HG02884 (cell line): ENCODE results near the gene CRIM1.
"Not testable (repeated sequence)": the region's sequence is repeated elsewhere in the genome, so short reads cannot be mapped to it uniquely, and the experiment has no call there.

ENCODE experiments used
- ATAC-seq: cut with Tn5 transposase; IDR thresholded peaks from one replicate; pipeline ENCODE4 v1.9.1; 2021; ENCODE audit warnings: mild to moderate bottlenecking, moderate library complexity; ENCODE audit not compliant: unreplicated experiment

The CRIM1 gene, protein sequence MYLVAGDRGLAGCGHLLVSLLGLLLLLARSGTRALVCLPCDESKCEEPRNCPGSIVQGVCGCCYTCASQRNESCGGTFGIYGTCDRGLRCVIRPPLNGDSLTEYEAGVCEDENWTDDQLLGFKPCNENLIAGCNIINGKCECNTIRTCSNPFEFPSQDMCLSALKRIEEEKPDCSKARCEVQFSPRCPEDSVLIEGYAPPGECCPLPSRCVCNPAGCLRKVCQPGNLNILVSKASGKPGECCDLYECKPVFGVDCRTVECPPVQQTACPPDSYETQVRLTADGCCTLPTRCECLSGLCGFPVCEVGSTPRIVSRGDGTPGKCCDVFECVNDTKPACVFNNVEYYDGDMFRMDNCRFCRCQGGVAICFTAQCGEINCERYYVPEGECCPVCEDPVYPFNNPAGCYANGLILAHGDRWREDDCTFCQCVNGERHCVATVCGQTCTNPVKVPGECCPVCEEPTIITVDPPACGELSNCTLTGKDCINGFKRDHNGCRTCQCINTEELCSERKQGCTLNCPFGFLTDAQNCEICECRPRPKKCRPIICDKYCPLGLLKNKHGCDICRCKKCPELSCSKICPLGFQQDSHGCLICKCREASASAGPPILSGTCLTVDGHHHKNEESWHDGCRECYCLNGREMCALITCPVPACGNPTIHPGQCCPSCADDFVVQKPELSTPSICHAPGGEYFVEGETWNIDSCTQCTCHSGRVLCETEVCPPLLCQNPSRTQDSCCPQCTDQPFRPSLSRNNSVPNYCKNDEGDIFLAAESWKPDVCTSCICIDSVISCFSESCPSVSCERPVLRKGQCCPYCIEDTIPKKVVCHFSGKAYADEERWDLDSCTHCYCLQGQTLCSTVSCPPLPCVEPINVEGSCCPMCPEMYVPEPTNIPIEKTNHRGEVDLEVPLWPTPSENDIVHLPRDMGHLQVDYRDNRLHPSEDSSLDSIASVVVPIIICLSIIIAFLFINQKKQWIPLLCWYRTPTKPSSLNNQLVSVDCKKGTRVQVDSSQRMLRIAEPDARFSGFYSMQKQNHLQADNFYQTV

DNA sequence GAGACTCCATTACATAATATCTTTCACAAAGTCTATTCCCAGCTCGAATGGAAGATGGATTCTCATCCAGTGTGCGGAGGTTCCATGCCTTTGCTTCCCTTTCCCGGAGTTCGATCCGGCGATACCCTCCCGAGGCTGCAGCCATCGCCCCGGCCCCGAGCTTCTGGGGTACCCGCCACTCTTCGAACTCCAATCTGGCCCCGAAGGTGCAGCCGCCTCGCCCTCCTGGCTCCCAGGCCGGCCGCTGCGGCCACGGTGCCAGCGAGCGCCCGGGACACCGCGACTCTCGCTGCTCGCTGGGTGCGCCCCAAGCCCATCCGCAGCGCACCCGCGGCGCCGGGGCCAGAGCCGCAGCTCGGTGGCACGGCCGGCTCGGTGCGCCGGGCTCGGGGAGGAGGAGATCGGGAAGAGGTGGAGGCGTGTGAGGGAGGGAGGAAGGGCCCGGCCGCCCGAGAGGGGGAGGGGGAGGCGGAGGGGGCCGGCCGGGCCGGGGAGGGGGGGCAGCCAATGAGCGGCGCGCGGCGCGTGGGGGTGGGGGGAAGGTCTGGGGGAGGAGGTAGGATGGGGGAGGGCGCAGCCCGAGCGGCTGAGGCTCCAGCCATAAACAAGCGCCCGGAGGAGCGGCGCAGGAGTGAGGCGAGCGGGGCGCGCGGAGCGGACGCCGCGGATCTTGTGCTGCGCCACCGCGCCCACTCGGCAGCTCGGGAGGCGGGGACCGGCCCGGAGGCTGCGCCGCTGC, at the start of gene CRIM1:
TSS of gene CRIM1 (plus strand) at position 628 of the 739 bp plus-strand sequence. CDS start 515 bp downstream, outside the sequence.
- peak; percentile 32 for ATAC-seq

DNA sequence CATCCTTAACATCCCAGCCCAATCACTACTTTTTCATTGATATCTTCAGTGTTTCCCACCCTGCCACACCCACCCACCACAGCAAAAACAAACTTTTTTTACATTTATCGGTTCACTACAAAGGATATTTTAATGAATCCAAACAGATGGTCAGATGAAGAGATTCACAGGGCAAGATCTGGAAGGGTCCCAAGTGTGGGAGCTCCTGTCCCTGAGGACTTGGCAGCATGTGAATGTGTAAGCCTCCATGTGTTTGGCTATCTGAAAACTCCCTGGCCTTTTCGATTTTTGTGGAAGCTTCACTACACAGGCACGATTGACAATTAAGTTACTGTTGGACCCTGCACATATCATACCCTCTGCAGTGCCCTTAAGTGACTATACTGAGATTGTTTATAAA, 48.1 kb upstream of the CRIM1 start:
- ATAC-seq, result no peak

DNA sequence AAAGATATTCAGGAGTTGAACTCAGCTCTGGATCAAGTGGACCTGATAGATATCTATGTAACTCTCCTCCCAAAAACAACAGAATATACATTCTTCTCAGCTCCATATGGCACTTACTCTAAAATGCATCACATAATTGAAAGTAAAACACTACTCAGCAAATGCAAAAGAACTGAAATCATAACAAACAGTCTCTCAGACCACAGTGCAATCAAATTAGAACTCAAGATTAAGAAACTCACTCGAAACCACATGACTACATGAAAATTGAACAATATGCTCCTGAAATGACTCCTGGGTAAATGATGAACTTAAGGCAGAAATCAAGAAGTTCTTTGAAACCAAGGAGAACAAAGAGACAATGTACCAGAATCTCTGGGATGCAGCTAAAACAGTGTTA, 45.1 kb upstream of the CRIM1 start:
- ATAC-seq, result not testable (repeated sequence)

DNA sequence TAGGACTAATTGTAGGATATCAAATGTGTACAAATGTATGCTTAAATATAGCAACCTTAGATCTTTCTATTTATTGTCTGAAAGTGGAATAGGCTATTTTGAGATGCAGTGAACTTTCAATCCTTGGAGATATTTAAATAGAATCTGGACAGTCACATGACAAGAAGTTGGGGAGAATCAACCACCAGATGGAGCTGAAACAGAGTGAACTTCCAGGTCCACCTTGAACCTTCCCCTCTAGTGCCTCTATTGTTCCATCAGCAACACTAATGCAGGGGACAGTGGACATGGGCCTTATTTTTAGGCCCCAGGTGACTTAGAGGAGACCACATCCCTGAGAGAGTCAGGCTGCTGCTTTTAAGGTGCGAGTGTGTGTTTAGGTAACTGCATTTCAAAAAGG, 37.0 kb upstream of the CRIM1 start:
- ATAC-seq, result no peak

DNA sequence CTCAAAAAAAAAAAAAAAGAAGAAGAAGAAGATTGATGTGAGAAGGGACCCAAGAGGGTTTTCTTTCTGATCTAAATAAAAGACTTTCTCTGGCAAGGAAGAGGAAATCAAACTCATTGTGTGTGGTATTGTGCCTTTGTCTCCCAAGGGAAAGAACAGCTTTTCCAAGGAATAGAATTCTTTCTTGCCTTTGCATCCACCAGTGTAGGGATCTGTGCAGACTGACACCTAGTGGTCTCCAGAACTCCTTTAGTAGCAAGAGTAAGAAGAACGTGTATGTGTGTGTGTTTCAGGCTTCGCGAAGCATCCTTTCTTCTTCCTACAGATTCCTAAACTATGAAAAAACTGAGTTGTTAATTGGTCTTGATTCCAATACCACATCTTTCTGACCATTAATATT, 33.5 kb upstream of the CRIM1 start:
- no peak for ATAC-seq

DNA sequence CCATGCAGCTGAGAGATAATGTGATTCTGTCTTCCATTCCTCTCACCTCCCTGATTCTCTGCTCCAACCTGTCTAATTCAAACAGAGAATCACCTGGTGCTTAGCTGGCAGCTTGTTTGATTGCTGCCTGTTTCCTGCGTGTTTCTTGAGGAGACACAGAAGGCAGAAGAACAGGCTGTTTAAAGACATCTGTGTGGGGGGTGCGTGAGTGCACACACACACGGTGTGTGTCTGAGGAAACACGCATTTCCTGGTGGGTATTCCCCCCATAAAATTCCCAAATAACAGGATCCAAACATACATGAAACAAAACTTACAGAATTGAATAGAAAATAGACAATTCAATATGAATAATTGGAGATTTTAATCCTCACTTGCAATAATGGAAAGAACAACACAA, 29.3 kb upstream of the CRIM1 start:
- no peak for ATAC-seq

DNA sequence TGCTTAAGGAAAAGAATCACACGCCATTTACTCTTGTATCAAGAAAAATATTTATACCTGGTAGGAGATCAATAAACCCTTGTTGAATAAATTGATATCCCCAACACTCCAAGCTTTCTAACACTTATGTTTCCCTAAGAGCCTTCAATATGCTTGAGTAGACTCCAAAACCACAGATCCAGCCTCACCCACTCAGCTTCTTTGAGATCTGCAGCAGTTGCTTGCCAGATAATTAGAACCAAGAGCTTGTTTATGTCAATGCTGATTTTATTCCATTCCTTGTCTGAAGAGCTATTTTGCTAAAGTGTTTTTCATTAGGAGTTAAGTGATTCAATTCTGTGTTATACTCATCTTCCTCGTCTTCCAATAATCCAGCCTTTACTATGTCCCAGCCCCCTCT, 26.3 kb upstream of the CRIM1 start:
- no peak for ATAC-seq

DNA sequence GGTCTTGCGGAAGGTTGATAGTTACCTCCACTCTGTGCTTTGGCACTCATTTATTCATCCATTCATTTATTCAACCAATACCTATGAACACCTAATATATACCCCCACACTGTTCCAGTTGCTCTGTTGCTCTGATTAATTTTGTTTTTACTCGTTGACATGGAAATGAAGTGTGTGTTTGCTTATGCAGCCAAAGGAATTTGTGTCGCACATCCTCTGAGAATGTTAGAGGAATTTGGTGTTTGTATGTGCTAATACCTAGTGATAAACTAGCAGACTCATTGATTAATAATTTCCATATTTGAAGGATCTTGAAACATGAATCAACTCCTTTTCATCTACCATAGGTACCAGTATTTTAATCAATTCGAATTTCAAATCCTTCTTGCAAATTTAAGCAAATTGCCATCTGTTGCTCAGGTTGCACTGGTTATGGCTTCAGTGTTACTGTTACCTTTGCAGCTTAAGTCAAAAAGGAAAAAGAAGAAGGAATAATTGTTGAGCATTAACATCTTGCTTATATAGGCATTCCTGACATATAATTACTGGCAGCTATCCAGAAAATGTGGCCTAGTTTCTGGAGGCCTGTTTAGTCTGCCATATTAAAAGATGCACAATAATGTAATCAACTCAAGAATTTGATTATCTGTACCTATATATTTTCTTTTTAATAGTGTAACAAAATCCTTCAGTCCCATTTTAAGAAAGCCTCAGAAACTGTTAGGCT, 25.7 kb upstream of the CRIM1 start:
- ATAC-seq, result no peak

DNA sequence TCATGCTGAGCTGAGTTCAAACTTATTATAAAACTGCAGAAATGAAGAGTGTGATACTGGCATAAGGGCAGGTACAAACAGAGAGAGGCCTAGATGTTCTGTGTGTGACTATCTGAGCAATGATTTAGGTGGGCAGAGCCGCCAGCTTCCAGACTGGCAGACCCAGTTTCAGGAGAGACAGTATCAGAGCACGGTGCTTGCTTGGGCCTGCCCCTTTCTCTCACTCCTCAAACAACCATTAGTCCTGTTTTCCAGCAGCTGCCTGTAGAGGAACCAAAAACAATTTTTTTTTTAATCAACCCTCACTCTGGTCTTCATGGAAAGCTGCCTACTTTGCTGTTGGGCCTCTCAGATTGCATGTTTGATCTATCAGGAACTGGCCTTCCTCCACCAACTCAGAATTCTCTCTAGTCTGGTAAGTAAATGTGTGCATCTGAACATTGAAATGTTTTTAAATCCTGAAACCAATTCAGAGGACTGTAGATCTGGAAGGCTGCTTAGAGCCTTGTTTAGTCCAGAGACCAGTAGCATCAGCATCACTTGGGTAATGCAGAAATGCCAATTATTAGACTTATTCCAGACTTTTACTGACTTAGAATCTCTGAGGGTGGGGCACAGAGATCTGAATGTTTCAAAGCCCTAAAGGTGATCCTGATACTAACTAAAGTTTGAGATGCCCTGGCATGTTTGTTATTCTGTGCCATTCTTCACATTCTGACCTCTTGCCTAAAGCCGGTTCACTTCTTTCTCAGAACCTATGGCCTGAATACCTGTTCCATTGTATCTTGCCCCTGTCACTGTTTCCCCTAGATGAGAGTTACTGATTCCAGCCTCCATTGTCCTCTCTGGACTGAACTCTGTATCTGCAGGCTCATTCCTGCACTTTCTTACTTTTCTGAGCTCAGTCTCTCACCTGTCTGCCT, 24.8 kb upstream of the CRIM1 start:
- no peak for ATAC-seq

DNA sequence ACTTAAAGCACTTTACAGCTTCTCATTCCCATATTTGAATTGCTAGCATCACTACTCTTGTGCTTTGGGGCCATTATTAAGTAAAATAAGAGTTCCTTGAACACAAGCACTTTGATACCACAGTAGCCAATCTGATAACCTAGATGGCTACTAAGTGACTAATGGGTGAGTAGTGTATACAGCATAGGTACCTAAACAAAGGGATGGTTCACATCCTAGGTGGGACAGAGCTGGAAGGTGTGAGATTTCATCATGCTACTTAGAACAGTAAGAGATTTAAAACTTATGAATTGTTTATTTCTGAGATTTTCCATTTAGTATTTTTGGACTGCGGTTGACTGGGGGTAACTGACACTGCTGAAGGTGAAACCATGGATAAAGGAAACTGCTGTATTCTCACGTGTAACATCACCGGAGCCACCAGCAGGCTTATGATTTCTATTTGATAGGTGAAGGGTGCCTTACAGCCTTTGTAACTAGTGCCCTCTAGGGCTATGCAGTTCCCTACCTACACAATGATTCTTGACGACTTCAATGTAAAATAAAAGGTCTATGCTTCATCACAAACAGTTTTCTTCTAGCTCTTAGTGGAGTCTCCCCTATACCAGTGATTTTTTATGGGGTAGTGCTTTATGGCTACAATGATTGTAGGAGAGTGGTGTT, 22.1 kb upstream of the CRIM1 start:
- no peak for ATAC-seq

DNA sequence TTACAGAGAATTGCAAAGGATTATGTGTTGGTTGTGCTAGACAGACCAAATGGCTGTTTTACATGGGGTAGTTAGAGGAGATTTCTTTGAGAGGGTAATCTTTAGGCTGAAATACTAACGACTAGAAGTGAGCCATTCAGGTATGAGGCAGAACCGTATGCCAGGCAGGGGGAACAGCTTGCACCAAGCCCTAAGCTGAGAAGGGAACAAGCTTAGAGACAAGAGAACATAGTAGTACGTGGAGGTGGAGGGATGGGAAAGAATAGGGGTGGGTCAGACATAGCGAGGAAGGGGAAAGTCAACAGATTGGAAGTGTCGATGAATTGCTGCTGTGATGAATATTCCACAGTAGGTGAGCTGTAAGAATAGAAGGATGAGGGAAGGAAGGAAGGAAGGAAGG, 20.0 kb upstream of the CRIM1 start:
- ATAC-seq, result no peak

DNA sequence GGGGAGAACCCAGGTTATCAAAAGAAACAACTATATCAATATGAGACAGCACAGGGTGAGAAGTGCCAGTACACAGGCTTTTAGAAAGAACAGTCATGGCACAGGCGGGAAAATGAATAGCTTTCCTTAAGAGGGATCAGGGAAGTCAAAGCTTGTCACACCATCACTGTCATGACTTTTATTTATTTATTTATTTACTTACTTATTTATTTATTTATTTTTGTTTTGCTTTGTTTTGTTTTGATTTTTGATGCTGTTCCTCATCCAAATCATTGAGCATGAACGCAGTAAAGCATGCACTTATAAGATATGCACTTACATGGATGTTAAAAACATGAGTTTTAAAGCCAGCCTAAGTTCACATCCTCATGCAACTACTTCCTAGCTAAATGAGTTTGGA, 19.3 kb upstream of the CRIM1 start:
- ATAC-seq, result no peak

DNA sequence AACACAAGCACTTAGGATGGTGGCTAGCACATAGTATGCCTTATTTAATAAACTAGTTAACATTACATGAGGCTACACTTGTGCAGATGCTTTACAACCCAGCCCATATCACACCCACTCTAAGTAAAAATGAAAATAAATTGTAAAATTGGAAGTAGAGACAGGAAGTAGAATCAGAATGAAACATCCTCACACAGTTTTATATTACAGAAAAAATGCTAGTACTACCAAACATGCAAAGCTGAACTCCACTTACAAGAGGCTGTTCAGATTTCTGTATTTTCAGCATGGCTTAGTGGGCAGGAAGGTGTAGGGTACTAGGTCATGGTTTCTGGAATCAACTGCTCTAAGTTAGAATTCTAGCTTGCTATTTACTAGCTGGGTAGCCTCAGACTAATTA, 18.2 kb upstream of the CRIM1 start:
- peak; percentile 79 for ATAC-seq

DNA sequence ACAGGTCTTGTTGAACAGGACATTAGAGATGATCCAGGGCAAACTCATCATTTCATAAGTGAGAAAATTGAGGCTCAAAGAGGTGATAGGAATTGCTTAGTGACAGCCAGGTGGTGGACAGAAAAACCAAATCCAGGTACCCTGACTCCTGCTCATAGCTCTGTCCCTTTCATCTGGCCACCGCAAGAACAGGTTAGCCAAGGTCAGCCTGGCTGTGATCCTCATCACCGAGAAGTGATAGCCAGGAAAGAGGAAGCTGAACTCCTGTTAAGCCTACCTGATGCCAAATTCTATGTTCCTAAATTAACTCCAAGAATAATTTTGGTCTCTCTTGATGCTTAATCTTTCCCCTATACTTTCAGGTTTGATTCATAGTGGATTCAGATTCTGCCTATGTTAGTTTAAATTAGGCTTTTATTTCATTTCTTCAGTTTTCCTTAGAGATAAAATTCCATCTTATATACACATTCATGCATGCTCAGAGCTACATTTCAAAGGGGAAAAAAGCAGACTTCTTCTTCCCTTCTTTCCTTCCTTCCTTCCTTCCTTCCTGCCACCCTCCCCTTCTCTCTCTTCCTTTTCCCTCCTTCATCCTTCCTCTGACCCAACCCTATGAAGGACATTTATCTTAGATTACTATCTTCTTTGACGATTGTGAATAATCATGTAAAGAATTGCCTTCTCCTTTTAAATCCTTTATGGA, 17.3 kb upstream of the CRIM1 start:
- no peak for ATAC-seq

DNA sequence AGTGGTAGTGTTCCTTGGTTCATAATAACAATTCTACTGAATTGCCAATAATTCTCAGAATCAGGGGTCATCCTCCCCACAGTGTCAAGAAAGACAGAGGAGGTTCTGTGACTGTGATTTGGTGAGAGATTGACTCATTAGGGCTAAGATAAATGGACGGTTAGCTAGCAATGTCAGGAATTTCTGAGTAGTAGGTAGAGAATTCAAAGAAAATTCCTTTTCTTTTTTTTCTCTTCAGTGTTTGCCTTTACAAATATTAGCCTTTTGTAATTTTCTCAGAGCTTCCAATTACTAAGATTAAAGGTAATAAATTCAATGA, 16.8 kb upstream of the CRIM1 start:
- ATAC-seq, result no peak

DNA sequence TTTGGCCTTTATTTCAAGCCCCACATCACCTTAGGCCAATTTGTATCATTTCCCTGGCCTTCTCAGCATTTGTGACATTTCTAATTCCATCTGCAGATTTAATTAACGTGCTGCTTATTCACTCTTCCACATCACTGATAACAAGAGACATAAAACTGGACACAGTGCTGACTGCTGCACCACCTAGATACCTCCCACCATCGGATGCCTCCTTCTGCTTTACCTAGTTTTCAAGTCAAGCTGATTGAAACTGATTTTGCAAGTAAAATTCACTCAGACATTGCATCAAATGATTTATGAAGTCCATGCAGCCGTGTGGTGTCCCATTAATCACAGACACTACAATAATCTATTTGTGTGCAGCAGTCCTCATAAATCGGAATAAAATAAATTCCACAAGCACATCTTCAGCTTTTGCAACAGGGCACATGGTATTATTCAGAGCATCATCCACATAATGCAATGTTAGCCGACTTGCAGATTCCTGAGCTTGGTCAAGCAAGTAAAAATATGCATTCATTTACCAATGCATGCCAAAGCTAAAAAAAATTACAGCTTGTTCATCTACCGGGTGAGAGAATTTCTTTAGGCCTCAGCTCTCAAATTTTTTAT, 15.9 kb upstream of the CRIM1 start:
- ATAC-seq, result no peak

DNA sequence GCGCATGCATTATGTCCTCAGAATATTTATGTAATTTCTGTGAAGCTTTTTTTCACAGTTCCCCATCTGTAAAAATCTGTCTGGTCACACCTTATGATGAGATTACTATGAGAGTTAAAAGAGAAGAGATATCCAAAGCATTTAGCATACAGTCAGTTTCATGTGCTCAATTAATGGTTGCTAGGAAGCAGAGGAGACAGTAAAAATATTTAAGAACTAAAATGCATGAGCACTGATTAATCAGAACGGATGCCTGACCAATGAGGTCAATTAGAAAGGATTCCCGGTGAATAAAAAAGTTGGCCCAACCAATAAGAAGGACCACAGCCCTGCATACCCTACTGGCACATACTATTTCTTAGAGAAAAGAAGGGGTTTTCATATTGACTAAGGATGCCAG, 12.0 kb upstream of the CRIM1 start:
- ATAC-seq, result no peak

DNA sequence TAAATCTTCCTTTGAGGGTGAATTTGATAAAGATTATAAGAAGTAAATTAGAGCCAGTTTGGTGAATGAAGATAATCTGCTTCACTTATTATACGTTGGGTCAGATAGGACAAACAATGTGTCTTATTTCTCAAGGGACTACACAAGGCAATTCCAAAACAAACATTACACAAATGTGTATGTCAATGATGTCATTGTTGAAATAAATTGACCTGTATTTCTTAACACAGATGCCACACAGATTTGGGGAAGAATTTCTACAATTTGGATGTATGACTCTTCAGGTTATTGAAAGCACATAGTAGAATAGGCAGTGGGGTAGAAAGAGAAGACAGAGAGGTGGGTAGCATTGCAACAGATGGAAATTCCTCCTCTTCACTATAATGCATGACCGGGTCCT, 6.9 kb upstream of the CRIM1 start:
- no peak for ATAC-seq
